ENCODE measurements around the gene SLC9B1. TPM values are rescaled to one million over a fixed set of nuclear protein-coding genes. Genes with fewer than 3 reads are reported as not detected.

Gene SLC9B1
- total RNA-seq, 1 experiment from 2014 or later = 0.22 TPM

Other genes with a start within 250 kb of the SLC9B1 start
- 484 and 529 TPM in 2 replicates for gene UBE2D3, start 192.2 kb downstream of the SLC9B1 start, total RNA-seq (2014; rRNA removed; shearing (Covaris generic))
- 55.1 and 64.0 TPM in 2 replicates for gene CISD2, start 150.7 kb downstream of the SLC9B1 start, total RNA-seq (2014; rRNA removed; shearing (Covaris generic))
- 16.8 and 20.6 TPM in 2 replicates for gene SLC9B2, start 57.1 kb upstream of the SLC9B1 start, total RNA-seq (2014; rRNA removed; shearing (Covaris generic))
- 98.9 and 109 TPM in 2 replicates for gene BDH2, start 80.1 kb upstream of the SLC9B1 start, total RNA-seq (2014; rRNA removed; shearing (Covaris generic))
- 49.3 and 66.5 TPM in 2 replicates for gene CENPE, start 178.6 kb upstream of the SLC9B1 start, total RNA-seq (2014; rRNA removed; shearing (Covaris generic))

Data from SJCRH30 (cell line).